B cell (primary cell): Measurements from ENCODE around the gene RASL10B. TPM values are rescaled to one million over a fixed set of nuclear protein-coding genes. Genes with fewer than 3 reads are reported as not detected.

ENCODE experiments used
- ATAC-seq: fragments of 200-7000 bp; cut with Tn5 transposase; one replicate; pipeline ENCODE4 v1.10.0; 2021; ENCODE audit warnings: low read depth, mild to moderate bottlenecking, moderate number of reproducible peaks, moderate library complexity
- CTCF ChIA-PET: fragments of 350-600 bp; sonication (Branson Sonifier 250); formaldehyde crosslinking; loops from one replicate; lab custom pipeline; 2021; ENCODE audit warnings: antibody characterized with exemption, inconsistent platforms; lab: Charles Lee
- POLR2A ChIA-PET: fragments of 350-600 bp; sonication (Branson Sonifier 250); formaldehyde crosslinking; loops from one replicate; lab custom pipeline; 2021; ENCODE audit warnings: antibody characterized with exemption; lab: Charles Lee
- DNase-seq: peaks from one replicate; pipeline ENCODE4 v3.0.0; 2013
- H2AFZ ChIP-seq: 2 replicates; pipeline ENCODE4 v1.6.1; 2012; ENCODE audit warnings: mild to moderate bottlenecking, low read depth, low read length; ENCODE audit not compliant: insufficient read depth, poor library complexity, severe bottlenecking
- H3K27ac ChIP-seq, 2 donors: 1 replicate in 1 of 2; 2 replicates in 1 of 2; pipeline ENCODE4 v1.5.1; 2012 to 2013; ENCODE audit warnings: low read length in 2 of 2, mild to moderate bottlenecking in 2 of 2, moderate library complexity in 1 of 2
- H3K27me3 ChIP-seq, 4 experiments: fragments of 200-600 bp in 1 of 4; sonication (generic) in 1 of 4; replicated peaks in 1 of 4; 1 replicate in 2 of 4; 2 replicates in 2 of 4; pipeline versions ENCODE4 v1.6.1 to v1.7.0; 2013 to 2016; ENCODE audit warnings: low read length in 3 of 4, mild to moderate bottlenecking in 2 of 4, mixed read lengths in 1 of 4, moderate library complexity in 1 of 4; ENCODE audit not compliant: insufficient read depth in 4 of 4, control insufficient read depth in 3 of 4; ENCODE audit errors: control extremely low read depth in 1 of 4
- H3K36me3 ChIP-seq, 2 experiments: replicated peaks in 1 of 2; 1 replicate in 1 of 2; 2 replicates in 1 of 2; pipeline versions ENCODE4 v1.6.1 to v1.7.1; 2013; ENCODE audit warnings: low read length in 1 of 2; ENCODE audit not compliant: insufficient read depth in 2 of 2, control insufficient read depth in 1 of 2; ENCODE audit errors: control extremely low read depth in 1 of 2, extremely low read depth in 1 of 2
- H3K4me1 ChIP-seq, 2 donors: fragments of 200-600 bp in 1 of 2; sonication (generic) in 1 of 2; 1 replicate in 1 of 2; 2 replicates in 1 of 2; pipeline versions ENCODE4 v1.5.1 to v1.6.1; 2013 to 2017; ENCODE audit warnings: low read length in 2 of 2; ENCODE audit not compliant: control insufficient read depth in 2 of 2, insufficient read depth in 2 of 2
- H3K4me2 ChIP-seq: replicated peaks from 2 replicates; pipeline ENCODE3; 2012; ENCODE audit warnings: mild to moderate bottlenecking, low read depth, low read length; ENCODE audit not compliant: poor library complexity, severe bottlenecking
- H3K4me3 ChIP-seq, 5 experiments: fragments of 200-600 bp in 1 of 5; sonication (generic) in 1 of 5; 1 replicate in 3 of 5; 2 replicates in 2 of 5; pipeline versions ENCODE4 v1.5.1 to v1.7.0; 2011 to 2016; ENCODE audit warnings: low read length in 4 of 5, mild to moderate bottlenecking in 4 of 5, low read depth in 2 of 5, control low read depth in 1 of 5, moderate library complexity in 1 of 5; ENCODE audit not compliant: insufficient read depth in 1 of 5; ENCODE audit errors: control extremely low read depth in 1 of 5, extremely low read depth in 1 of 5
- H3K79me2 ChIP-seq: fragments of 200-600 bp; sonication (generic); one replicate; pipeline ENCODE4 v1.6.0; 2016; ENCODE audit warnings: low read length; ENCODE audit not compliant: control insufficient read depth, insufficient read depth
- H3K9ac ChIP-seq: fragments of 200-600 bp; sonication (generic); 2 replicates; pipeline ENCODE4 v1.6.1; 2017; ENCODE audit warnings: mild to moderate bottlenecking, low read length, moderate library complexity
- H3K9me3 ChIP-seq, 3 donors: one replicate each; pipeline versions ENCODE4 v1.6.1 to v1.7.1; 2013; ENCODE audit warnings: low read length in 2 of 3; ENCODE audit not compliant: control insufficient read depth in 2 of 3, insufficient read depth in 1 of 3; ENCODE audit errors: control extremely low read depth in 1 of 3
- H4K20me1 ChIP-seq: 2 replicates; pipeline ENCODE4 v1.6.0; 2012; ENCODE audit warnings: mild to moderate bottlenecking, low read length; ENCODE audit not compliant: insufficient read depth, control insufficient read depth, poor library complexity, severe bottlenecking
- H3K27ac Mint-ChIP-seq: one replicate; pipeline ENCODE4 v1.8.0; 2021; ENCODE audit warnings: mixed read lengths
- H3K27me3 Mint-ChIP-seq: one replicate; pipeline ENCODE4 v1.8.0; 2021; ENCODE audit warnings: mixed read lengths
- H3K4me1 Mint-ChIP-seq: one replicate; pipeline ENCODE4 v1.8.0; 2021; ENCODE audit warnings: mixed read lengths
- H3K4me3 Mint-ChIP-seq: one replicate; pipeline ENCODE4 v1.8.0; 2021; ENCODE audit warnings: mixed read lengths
- H3K9me3 Mint-ChIP-seq: one replicate; pipeline ENCODE4 v1.8.0; 2022; ENCODE audit warnings: mixed read lengths; ENCODE audit not compliant: insufficient read depth
- EZH2 ChIP-seq: IDR thresholded peaks from 2 replicates; pipeline ENCODE4 v1.6.1; 2012; ENCODE audit warnings: borderline replicate concordance, low read depth, mild to moderate bottlenecking, moderate library complexity, low read length; ENCODE audit not compliant: insufficient read depth, poor library complexity, severe bottlenecking
- WGBS: methylation state at CpG from one replicate; pipeline ENCODE4 v1.1.5; 2013; ENCODE audit warnings: missing lambda C conversion rate; ENCODE audit not compliant: insufficient coverage; 5-methylcytosine and 5-hydroxymethylcytosine counted together
- intact Hi-C: fragments of 100-400 bp; cut with micrococcal nuclease; formaldehyde crosslinking; loops from one replicate; pipeline ENCODE4 v1.10.0; 2022
- polyA plus RNA-seq: library from polyadenylated mRNA; depleted of rRNA; stranded (reverse); fragments of >200 nt; gene quantifications from 2 replicates; pipeline ENCODE4 v1.2.3, GENCODE V29; 2012
- total RNA-seq, 2 donors: library from RNA; stranded (reverse); fragments of 120-200 nt in 1 of 2; gene quantifications; 1 replicate in 1 of 2; 2 replicates in 1 of 2; pipeline versions ENCODE4 v1.2.3 to v1.2.4, GENCODE V29; 2013 to 2022
- TF ChIP-seq, protein P1 (sequence below): fragments of 200-600 bp; IDR thresholded peaks from one replicate; pipeline ENCODE4 v1.8.0; 2022; ENCODE audit warnings: antibody characterized with exemption, mild to moderate bottlenecking

The RASL10B gene
- total and polyA plus RNA-seq, 2 donors (not counting 1 experiment from before 2014, with no cell fraction given): 0.06 TPM; not detected in 1

- CTCF ChIA-PET: interaction anchor here (0.7 to 10.2 kb wide), 4 partner anchors 12 to 38 kb away, joined by 3 to 349 read pairs (median 4); partner anchors contain the start of gene TAF15
- no peak overlapping the region for H3K27ac ChIP-seq
- no peak overlapping the region for H3K4me3 ChIP-seq
- peaks cover 13% of the 10 kb centered on the region for H3K27me3 Mint-ChIP-seq
- WGBS: 98% methylated on average over 47 of the region's 48 CpGs
- H3K27ac Mint-ChIP-seq: no peak overlapping the region
- no peaks in the 10 kb centered on the region for H3K9me3 Mint-ChIP-seq
- ATAC-seq (no peak), DNase-seq (no peak)
- H3K9me3 ChIP-seq: peaks cover 0 to 3% (median 0%) of the 10 kb centered on the region in 3 donors
- H3K4me2 ChIP-seq: no peak overlapping the region
- H3K27me3 ChIP-seq: peaks cover 0 to 3% (median 0%) of the 10 kb centered on the region in 4 experiments
- no peak overlapping the region for H2AFZ ChIP-seq
- TF ChIP-seq, protein P1, sequence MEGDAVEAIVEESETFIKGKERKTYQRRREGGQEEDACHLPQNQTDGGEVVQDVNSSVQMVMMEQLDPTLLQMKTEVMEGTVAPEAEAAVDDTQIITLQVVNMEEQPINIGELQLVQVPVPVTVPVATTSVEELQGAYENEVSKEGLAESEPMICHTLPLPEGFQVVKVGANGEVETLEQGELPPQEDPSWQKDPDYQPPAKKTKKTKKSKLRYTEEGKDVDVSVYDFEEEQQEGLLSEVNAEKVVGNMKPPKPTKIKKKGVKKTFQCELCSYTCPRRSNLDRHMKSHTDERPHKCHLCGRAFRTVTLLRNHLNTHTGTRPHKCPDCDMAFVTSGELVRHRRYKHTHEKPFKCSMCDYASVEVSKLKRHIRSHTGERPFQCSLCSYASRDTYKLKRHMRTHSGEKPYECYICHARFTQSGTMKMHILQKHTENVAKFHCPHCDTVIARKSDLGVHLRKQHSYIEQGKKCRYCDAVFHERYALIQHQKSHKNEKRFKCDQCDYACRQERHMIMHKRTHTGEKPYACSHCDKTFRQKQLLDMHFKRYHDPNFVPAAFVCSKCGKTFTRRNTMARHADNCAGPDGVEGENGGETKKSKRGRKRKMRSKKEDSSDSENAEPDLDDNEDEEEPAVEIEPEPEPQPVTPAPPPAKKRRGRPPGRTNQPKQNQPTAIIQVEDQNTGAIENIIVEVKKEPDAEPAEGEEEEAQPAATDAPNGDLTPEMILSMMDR: no peak
- no peak for TF ChIP-seq EZH2
- H3K4me3 Mint-ChIP-seq: no peak overlapping the region
- H4K20me1 ChIP-seq: no peaks in the 10 kb centered on the region
- H3K4me1 ChIP-seq: peaks cover 2 to 3% of the 10 kb centered on the region in 2 donors
- no peak overlapping the region for H3K9ac ChIP-seq
- no peaks in the 10 kb centered on the region for H3K79me2 ChIP-seq
- H3K4me1 Mint-ChIP-seq: peaks cover 1% of the 10 kb centered on the region
- intact Hi-C loops: loop anchor here (10.0 kb wide), 1 partner anchor 715 kb away; the partner anchor contains the start of gene ZNHIT3
- no peaks in the 10 kb centered on the region for H3K36me3 ChIP-seq
- POLR2A ChIA-PET: no interaction called here
These were observed 38.6 kb downstream of the RASL10B start for GRCh38 chr17:35769895-35770486.

DNA sequence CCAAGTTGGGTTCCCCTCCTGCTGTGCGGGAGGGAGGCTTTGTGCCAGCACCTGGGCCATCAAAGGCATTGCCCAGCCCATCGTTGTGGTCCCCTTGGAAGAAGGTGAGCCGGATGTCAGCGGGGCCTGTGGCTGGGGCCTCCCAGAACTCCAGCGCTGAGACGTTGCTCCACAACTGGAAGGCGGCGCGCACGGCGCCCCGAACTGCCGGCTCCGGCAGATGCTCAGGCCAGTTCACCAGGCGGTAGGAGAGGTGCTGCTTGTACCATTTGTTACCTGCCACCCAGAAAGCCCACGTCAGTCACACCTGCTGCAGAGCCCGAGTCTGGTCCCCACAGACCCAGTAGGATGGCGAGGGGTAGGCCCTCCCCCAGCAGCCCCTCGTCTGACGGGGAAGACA lies 41.7 kb downstream of the RASL10B start:
- Histone ChIP-seq H3K4me1 (no peaks in the 10 kb centered on the region), H3K27ac (no peak overlapping the region), H3K9me3 (peaks cover 0 to 3% (median 0%) of the 10 kb centered on the region in 3 donors), H3K4me3 (no peak overlapping the region), H3K27me3 (peaks cover 0 to 5% (median under 1%) of the 10 kb centered on the region in 4 experiments), H2AFZ (no peak overlapping the region), H4K20me1 (no peaks in the 10 kb centered on the region), H3K79me2 (no peaks in the 10 kb centered on the region), H3K9ac (no peak overlapping the region), H3K36me3 (no peaks in the 10 kb centered on the region), H3K4me2 (no peak overlapping the region)
- no peak overlapping the region for H3K4me3 Mint-ChIP-seq
- POLR2A ChIA-PET: no interaction called here
- H3K4me1 Mint-ChIP-seq: no peaks in the 10 kb centered on the region
- 67% methylated on average over 20 of the region's 20 CpGs for whole genome bisulfite sequencing
- intact Hi-C loops: no loop called here
- H3K27me3 Mint-ChIP-seq: peaks cover 13% of the 10 kb centered on the region
- CTCF ChIA-PET: interaction anchor here (1.1 kb wide), 1 partner anchor 9 kb away, joined by 3 read pairs; no protein-coding TSS in a partner anchor
- no peak for DNase-seq
- H3K27ac Mint-ChIP-seq: no peak overlapping the region
- no peaks in the 10 kb centered on the region for H3K9me3 Mint-ChIP-seq
- no peak for TF ChIP-seq EZH2
- TF ChIP-seq, protein P1: no peak
- no peak for ATAC-seq
